HG03060 (cell line): Measurements from ENCODE around the gene PKN1.
"Not testable (repeated sequence)": the region's sequence is repeated elsewhere in the genome, so short reads cannot be mapped to it uniquely, and the experiment has no call there.

Source experiments
- ATAC-seq: cut with Tn5 transposase; IDR thresholded peaks from one replicate; pipeline ENCODE4 v1.9.1; 2021; ENCODE audit warnings: low read depth, moderate number of reproducible peaks; ENCODE audit not compliant: unreplicated experiment

The PKN1 gene

DNA sequence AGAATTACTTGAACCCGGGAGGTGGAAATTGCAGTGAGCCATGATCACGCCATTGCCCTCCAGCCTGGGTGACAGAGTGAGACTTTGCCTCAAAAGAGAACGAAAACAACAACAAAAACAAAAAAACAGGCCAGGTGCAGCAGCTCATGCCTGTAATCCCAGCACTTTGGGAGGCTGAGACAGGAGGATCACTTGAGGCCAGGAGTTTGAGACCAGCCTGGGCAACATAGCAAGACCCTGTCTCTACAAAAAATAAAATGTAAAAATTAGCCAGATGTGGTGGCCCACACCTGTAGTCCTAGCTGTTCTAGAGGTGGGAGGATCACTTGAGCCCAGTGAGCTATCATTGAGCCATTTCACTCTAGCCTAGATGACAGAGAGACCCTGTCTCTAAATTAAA is 19.2 kb downstream of the PKN1 start:
- ATAC-seq, result not testable (repeated sequence)

DNA sequence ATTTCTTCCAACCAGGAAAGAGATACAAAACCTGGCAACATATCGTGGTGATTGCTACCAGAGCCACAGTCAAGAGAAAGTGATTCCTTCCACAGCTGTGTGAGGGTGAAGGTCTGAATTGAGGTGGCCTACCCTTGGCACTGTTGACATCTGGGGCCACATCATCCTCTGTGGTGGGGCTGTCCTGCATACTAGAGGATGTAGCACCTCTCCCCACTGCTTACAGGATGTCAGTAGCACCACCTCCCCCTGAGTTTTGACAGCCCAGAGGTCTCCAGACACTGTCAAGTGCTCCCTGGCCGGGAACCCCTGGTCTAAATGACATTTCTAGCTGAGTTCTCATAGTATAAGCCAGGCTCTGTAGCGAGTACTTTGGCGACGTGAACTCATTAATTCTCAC is 26.6 kb downstream of the PKN1 start:
- ATAC-seq, result no peak

GRCh38 chr19:14460935-14461334 is 27.8 kb downstream of the PKN1 start:
- no peak for ATAC-seq

DNA sequence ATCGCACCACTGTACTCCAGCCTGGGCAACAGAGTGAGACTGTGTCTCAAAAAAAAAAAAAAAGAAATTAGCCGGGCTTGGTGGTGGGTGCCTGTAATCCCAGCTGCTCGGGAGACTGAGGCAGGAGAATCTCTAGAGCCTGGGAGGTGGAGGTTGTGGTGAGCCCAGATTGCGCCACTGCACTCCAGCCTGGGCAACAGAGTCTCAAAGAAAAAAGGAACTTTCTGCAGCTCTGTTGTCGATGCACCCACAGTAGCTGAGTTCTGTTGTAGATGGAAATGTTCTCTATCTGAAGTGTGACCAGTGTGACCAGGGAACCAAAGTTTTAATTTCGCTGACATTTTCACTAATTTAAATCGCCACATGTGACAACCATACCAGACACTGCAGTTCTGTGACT is 29.3 kb downstream of the PKN1 start:
- not testable (repeated sequence) for ATAC-seq

DNA sequence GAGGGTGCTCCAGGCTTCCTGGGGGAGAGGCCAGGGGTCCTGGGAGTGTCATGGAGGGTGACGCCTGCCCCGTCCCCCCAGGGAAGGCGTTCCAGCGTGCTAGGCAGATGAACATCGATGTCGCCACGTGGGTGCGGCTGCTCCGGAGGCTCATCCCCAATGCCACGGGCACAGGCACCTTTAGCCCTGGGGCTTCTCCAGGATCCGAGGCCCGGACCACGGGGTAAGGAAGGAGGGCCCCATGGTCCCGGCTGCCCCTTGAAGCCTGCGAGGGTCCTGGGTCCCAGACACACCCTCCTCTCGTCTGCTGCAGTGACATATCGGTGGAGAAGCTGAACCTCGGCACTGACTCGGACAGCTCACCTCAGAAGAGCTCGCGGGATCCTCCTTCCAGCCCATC is 30.6 kb downstream of the PKN1 start:
- ATAC-seq, result no peak

DNA sequence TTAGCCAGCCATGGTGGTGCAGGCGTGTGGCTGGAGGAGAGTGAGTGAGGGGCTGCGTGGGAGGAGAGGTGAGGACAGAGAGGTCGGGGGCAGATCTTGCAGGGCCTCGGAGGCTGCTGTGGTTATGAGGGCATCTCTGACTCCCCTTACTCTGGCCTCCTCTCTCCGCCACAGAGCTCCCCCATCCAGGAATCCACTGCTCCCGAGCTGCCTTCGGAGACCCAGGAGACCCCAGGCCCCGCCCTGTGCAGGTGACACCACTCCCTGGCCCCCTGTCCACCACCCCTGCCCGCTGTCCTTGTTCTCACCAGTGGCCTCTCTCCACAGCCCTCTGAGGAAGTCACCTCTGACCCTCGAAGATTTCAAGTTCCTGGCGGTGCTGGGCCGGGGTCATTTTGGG is 34.3 kb downstream of the PKN1 start:
- no peak for ATAC-seq

DNA sequence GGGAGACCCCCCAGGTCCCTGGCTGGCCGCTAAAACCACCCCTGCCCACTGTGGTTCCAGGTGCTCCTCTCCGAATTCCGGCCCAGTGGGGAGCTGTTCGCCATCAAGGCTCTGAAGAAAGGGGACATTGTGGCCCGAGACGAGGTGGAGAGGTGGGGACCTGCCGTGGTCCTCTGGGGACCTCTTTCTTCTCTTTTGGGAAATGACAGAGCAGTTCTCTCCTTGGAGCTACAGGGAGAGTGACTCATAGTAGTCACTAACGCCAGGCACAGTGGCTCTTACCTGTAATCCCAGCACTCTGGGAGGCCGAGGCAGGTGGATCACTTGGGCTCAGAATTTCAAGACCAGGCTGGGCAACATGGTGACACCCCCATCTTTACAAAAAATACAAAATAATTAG is 34.7 kb downstream of the PKN1 start:
- no peak for ATAC-seq

DNA sequence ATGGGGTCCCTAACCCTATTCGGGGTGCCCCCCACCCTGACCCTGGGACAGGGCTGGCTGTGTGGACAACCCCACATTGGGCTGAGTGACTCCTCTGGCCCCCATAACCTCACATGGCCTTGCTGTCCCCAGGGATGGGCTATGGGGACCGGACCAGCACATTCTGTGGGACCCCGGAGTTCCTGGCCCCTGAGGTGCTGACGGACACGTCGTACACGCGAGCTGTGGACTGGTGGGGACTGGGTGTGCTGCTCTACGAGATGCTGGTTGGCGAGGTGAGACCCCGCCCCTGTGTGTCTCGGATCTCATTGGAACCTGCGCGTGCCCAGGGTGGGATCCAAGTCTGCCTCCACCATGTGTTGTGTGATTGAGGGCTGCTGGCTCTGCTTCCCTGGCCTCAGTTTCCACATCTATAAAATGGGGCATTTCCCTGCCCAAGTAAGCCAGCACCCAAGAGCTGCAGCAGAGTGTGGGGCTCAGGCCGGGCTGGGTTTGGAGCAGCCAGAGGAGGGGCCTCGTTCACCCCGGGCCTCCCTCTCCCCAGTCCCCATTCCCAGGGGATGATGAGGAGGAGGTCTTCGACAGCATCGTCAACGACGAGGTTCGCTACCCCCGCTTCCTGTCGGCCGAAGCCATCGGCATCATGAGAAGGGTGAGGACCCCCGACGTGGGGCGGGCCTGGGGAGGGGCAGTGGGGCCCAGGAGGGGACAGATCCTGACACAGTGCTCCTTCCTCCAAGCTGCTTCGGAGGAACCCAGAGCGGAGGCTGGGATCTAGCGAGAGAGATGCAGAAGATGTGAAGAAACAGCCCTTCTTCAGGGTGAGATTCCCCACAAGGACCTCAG is 37.1 kb downstream of the PKN1 start:
- ATAC-seq, result no peak

GRCh38 chr19:14471436-14472187 is 38.5 kb downstream of the PKN1 start:
- ATAC-seq, result no peak

DNA sequence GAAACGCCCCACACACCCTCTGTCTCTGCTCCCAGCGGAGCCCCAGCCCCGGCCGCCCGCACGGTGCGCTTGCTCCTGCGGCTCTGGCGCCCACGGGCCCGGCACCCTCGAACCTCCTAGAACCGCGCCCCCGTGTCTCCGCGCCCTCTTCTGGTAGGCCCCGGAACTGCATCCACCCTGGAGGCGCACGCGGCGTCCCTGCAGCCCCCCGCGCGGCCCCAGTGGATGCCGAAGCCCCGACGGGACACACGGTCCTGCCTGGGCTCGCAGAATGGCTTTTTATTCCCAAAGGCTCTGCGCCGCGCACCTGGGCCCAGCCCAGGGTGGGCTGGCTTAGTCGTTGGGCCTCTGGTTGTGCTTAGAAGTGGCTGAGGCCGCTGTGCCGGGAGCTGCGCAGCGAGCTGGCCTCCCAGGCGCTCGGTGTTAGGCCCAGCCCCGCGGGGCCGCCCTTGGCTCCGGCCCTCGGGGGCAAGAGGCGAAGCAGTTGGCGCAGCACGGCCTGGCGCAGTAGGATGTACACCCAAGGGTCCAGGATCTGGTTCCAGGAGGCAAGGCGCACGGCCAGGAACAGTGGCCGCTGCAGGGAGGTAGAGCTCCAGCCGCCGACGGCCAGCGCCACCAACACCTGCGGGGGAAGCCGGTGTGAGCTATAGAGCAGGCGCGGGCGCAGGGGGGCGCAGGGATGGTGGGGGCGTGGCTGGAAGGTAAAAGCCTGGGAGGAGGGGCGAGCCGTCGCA is 39.3 kb downstream of the PKN1 start:
- ATAC-seq, result no peak

DNA sequence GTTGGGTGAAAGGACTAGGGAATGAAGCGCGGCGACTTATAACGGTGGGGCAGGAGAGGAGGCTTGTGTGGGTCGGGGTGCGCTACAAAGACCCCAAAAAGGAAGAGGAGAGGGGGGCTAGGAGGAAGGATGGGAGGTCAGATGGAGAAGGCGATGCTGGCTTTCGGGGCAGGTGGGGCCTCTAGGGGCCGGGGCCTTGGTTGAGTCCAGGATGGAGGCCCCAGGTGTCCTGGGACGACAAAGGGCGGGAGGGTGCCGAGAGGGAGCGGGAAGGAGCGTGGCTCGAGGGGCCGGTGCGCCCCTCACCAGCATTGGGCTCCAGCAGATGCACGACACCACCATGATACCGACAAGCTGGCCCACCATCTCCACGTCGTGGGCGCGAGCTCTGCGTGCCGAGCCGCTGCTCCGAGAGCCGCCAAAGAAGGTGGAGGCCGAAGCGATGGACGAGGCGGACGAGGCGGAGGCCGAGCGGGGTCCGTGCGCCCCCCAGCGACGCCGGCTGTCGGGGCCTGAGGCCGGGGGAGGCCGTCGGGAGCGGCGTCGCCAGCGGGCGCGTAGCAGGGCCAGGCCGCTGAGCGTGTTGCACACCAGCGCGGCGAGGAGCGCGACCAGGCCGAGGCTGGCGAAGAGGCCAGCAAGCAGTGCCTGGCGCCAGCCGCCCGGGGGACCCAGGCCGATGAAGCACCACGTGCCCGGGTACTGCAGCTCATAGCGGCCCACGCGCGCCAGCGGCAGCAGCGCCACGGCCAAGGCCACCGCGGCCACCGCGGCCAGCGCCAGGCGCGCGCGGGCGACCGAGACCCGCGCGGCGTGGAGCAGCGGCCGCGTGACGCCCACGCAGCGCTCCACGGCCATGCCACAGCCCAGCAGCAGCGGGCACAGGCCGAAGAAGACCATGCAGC is 40.2 kb downstream of the PKN1 start:
- ATAC-seq, result no peak

DNA sequence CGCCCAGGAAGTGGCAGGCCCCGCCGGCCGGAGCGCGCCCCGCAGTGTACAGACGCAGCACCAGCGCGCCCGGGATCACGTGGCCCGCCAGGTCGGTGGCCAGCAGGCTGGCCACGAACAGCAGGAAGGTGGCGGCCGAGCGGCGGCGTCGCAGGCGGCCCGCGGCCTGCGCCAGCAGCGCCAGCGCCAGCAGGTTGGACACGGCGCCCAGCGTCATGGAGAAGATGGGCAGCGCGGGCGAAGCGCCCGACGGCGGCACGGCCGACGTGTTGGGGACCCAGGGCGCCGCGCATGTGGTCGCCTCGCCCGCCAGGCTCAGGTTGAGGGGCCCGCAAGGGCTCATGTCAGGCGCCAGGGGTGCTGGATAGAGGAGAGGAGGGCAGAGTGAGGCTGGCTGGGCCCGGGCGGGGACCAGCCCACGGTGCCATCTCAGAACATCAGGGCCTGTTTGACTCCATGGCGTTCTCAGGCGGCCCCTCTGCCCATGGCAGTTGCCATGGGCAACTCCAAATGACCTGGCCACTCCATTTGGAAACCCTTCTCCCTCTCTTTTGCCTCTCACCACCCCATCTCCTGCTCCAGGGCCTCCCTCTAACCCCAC is 41.0 kb downstream of the PKN1 start:
- ATAC-seq, result no peak

GRCh38 chr19:14474827-14475226 is 41.7 kb downstream of the PKN1 start:
- no peak for ATAC-seq

GRCh38 chr19:14475251-14476073 is 42.4 kb downstream of the PKN1 start, which contains the start of gene PTGER1:
Gene PTGER1, minus strand, starts transcription at chr19:14475354. Its CDS starts 1,034 bp downstream, at chr19:14474320.
- no peak for ATAC-seq

- no peak for ATAC-seq
Measured at GRCh38 chr19:14476327-14476672, 43.2 kb downstream of the PKN1 start.

DNA sequence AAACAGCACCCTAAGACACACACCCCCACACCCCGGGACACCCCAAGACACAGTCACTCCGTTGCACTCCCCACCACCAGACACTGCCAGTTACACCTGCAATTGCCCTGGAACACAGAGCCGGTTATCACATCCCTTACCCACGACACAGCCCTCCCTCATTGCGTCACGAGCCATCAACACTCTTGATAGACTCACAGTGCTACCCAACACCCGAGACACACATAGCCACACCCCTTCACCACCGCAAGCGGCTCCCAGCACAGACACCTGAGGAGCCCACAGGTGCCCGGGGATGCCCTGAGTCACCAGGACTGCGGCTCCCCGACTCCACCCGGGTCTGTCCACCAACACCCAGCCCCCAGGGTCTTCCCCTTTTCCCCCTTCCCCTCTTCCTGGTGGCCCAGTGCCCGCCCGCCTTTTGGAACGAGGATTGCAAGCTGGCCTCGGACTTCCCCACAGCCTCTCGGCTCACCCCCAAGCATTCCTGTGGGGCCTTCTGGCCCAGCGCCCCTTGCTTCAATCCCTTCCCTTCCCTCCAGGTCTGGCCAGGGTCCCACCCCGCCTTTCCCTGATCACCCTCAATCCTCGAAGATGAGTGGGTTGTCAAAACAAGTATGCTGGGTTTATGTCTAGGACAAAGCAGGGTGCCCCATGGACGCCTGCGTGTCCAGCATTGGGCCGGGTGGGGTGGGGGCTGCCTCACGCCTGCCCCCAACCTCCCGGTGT is 43.7 kb downstream of the PKN1 start:
- ATAC-seq, result no peak

DNA sequence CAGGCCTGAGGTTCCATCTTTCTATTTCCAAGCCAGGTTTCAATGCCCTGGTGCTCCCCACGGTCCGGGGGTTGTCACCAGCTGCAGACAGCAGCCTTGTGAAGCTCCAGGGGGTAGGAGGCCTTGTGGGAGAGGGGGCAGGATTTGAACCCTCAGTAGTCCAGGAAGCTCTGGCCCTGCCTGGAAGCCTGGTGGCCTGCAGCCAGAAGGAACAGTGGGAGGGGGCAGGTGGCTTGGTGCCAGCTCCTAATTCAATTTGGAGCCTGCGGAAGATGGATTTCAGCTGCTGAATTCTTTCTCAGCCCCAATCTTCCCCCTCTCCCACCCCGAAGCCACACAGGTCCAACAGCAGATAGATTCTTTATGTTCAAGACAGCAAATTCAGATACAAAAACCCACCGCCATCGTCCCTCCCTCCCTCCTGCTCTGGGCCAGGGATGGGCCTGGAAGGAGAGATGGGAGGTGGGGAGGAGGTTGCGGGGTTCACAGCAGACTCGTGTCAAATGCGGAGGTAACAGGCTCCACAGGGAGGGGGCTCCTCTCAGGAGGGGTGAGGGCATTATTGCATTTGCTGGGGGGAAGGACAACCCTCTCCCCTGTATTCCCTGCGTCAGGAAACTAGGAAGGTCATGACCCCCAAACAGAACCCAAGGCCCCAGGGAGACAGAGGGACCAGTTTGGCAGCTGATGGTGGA is 44.5 kb downstream of the PKN1 start:
- no peak for ATAC-seq

DNA sequence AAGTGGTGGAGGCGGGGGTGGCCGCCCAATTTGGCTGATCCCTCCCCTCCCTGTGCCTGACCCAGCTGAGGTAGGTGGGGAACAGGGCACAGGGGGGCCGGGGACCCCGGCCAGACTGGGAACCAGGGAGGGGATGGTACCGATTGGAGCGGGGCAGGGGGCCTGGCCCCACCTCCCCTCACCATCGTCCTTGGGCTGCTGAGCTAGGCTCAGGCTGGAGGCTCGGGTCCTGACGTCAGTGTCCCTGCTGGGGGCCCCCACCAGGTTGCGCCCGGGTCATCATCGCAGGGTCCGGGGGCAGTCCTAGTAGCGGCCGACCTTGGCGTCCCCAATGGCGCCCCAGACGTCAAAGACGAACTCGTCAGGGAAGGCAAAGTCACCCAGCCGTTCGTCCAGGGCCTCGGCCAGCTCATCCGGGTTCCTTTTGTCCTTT is 45.0 kb downstream of the PKN1 start:
- no peak for ATAC-seq
